ENCODE measurements around the gene KCNK16.

The KCNK16 gene

GRCh38 chr6:39342692-39343395 lies 20.3 kb upstream of the KCNK16 start:
- TF ChIP-seq CTCF (conservative IDR thresholded peaks at IDR 0.05; ENCODE audit: control insufficient read depth, insufficient read depth, low read depth, low read length), result no peak
- no peak overlapping the region for H3K4me3 ChIP-seq (ENCODE audit: control insufficient read depth, low read depth, low read length)
- DNase-seq (ENCODE audit: low read depth), result no peak

- no peak for DNase-seq (ENCODE audit: low read depth)
- TF ChIP-seq CTCF (conservative IDR thresholded peaks at IDR 0.05; ENCODE audit: control insufficient read depth, insufficient read depth, low read depth, low read length), result no peak
- H3K4me3 ChIP-seq (ENCODE audit: control insufficient read depth, low read depth, low read length), result no peak overlapping the region
These were observed 19.4 kb upstream of the KCNK16 start for GRCh38 chr6:39341937-39342336.

GRCh38 chr6:39341352-39341751 lies 18.9 kb upstream of the KCNK16 start:
- no peak for DNase-seq (ENCODE audit: low read depth)
- no peak overlapping the region for H3K4me3 ChIP-seq (ENCODE audit: control insufficient read depth, low read depth, low read length)
- no peak for TF ChIP-seq CTCF (conservative IDR thresholded peaks at IDR 0.05; ENCODE audit: control insufficient read depth, insufficient read depth, low read depth, low read length)

GRCh38 chr6:39339868-39340550 lies 17.5 kb upstream of the KCNK16 start:
- TF ChIP-seq CTCF (conservative IDR thresholded peaks at IDR 0.05; ENCODE audit: control insufficient read depth, insufficient read depth, low read depth, low read length), result no peak
- DNase-seq (ENCODE audit: low read depth), result no peak
- H3K4me3 ChIP-seq (ENCODE audit: control insufficient read depth, low read depth, low read length), result no peak overlapping the region

GRCh38 chr6:39339096-39339867 lies 16.8 kb upstream of the KCNK16 start:
- DNase-seq (ENCODE audit: low read depth), result no peak
- no peak for TF ChIP-seq CTCF (conservative IDR thresholded peaks at IDR 0.05; ENCODE audit: control insufficient read depth, insufficient read depth, low read depth, low read length)
- H3K4me3 ChIP-seq (ENCODE audit: control insufficient read depth, low read depth, low read length), result no peak overlapping the region

- no peak for TF ChIP-seq CTCF (conservative IDR thresholded peaks at IDR 0.05; ENCODE audit: control insufficient read depth, insufficient read depth, low read depth, low read length)
- no peak for DNase-seq (ENCODE audit: low read depth)
- H3K4me3 ChIP-seq (ENCODE audit: control insufficient read depth, low read depth, low read length), result no peak overlapping the region
These were observed 15.9 kb upstream of the KCNK16 start for GRCh38 chr6:39338397-39338796.
